BJ (cell line): ENCODE measurements around the gene TPCN2. TPM values are rescaled to one million over a fixed set of nuclear protein-coding genes. Genes with fewer than 3 reads are reported as not detected.
"Not testable (repeated sequence)": the region's sequence is repeated elsewhere in the genome, so short reads cannot be mapped to it uniquely, and the experiment has no call there.

Source experiments
- CTCF ChIA-PET: fragments of 350-600 bp; formaldehyde crosslinking; extraction: SDS; loops from one replicate; lab custom pipeline; 2021; ENCODE audit warnings: antibody characterized with exemption, inconsistent platforms; lab: Yijun Ruan, JAX
- POLR2A ChIA-PET: fragments of 300-600 bp; sonication (Branson Sonifier 250); formaldehyde crosslinking; extraction: SDS; loops from one replicate; lab custom pipeline; 2021; ENCODE audit warnings: antibody characterized with exemption; lab: Charles Lee
- DNase-seq: peaks from one replicate; pipeline ENCODE4 v3.0.0-alpha.2; 2011; ENCODE audit warnings: low read depth
- H3K27me3 ChIP-seq: 2 replicates; pipeline ENCODE4 v1.6.0; 2011; ENCODE audit warnings: low read length; ENCODE audit not compliant: control insufficient read depth, insufficient read depth
- H3K36me3 ChIP-seq: 2 replicates; pipeline ENCODE4 v1.5.1; 2011; ENCODE audit warnings: low read length; ENCODE audit not compliant: control insufficient read depth, insufficient read depth
- H3K4me3 ChIP-seq: 2 replicates; pipeline ENCODE4 v1.5.1; 2011; ENCODE audit warnings: low read depth, mild to moderate bottlenecking, control low read depth, low read length
- polyA plus RNA-seq: library from polyadenylated mRNA; depleted of rRNA; stranded (reverse); fragments of >200 nt; gene quantifications from 2 replicates; pipeline ENCODE4 v1.2.3, GENCODE V29; 2011
- TF ChIP-seq, protein P1 (sequence below): IDR thresholded peaks from 2 replicates; pipeline ENCODE4 v1.5.1; 2011; ENCODE audit warnings: low read depth, mild to moderate bottlenecking, control low read depth, inconsistent platforms, low read length, moderate library complexity; ENCODE audit not compliant: insufficient read depth

Gene TPCN2
- polyA plus RNA-seq, 1 experiment: 9.9 TPM

- TF ChIP-seq, protein P1, sequence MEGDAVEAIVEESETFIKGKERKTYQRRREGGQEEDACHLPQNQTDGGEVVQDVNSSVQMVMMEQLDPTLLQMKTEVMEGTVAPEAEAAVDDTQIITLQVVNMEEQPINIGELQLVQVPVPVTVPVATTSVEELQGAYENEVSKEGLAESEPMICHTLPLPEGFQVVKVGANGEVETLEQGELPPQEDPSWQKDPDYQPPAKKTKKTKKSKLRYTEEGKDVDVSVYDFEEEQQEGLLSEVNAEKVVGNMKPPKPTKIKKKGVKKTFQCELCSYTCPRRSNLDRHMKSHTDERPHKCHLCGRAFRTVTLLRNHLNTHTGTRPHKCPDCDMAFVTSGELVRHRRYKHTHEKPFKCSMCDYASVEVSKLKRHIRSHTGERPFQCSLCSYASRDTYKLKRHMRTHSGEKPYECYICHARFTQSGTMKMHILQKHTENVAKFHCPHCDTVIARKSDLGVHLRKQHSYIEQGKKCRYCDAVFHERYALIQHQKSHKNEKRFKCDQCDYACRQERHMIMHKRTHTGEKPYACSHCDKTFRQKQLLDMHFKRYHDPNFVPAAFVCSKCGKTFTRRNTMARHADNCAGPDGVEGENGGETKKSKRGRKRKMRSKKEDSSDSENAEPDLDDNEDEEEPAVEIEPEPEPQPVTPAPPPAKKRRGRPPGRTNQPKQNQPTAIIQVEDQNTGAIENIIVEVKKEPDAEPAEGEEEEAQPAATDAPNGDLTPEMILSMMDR: no peak
- DNase-seq: no peak
- no peaks in the 10 kb centered on the region; the same call in 1 of the 2 replicates for H3K27me3 ChIP-seq
- no peak overlapping the region for H3K4me3 ChIP-seq
- no peaks in the 10 kb centered on the region for H3K36me3 ChIP-seq
- ChIA-PET CTCF (interaction anchor here (0.8 kb wide), 1 partner anchor 17 kb away, joined by 3 read pairs; no protein-coding TSS in a partner anchor), POLR2A (no interaction called here)
Measured at GRCh38 chr11:69148377-69148762, 99.6 kb downstream of the TPCN2 start.

- TF ChIP-seq, protein P1: no peak
- CTCF ChIA-PET: interaction anchor here (0.8 kb wide), 1 partner anchor 17 kb away, joined by 3 read pairs; no protein-coding TSS in a partner anchor
- POLR2A ChIA-PET: no interaction called here
- Histone ChIP-seq H3K4me3 (no peak overlapping the region), H3K27me3 (no peaks in the 10 kb centered on the region; the same call in 1 of the 2 replicates), H3K36me3 (no peaks in the 10 kb centered on the region)
- no peak for DNase-seq
Measured at GRCh38 chr11:69148806-69149205, 100.1 kb downstream of the TPCN2 start.

GRCh38 chr11:69149338-69150045, 100.8 kb downstream of the TPCN2 start:
- DNase-seq, H3K36me3 ChIP-seq, H3K4me3 ChIP-seq, H3K27me3 ChIP-seq, POLR2A ChIA-PET: not testable (repeated sequence)
- CTCF ChIA-PET: interaction anchor here (1.5 kb wide), 1 partner anchor 18 kb away, joined by 6 read pairs; no protein-coding TSS in a partner anchor

GRCh38 chr11:69150175-69150574, 101.4 kb downstream of the TPCN2 start:
- no peak for DNase-seq
- TF ChIP-seq, protein P1: no peak
- H3K27me3 ChIP-seq: no peaks in the 10 kb centered on the region; the same call in 1 of the 2 replicates
- ChIA-PET POLR2A (no interaction called here), CTCF (interaction anchor here (0.9 to 1.5 kb wide), 2 partner anchors 19 to 489 kb away, joined by 4 to 6 read pairs; no protein-coding TSS in a partner anchor)
- H3K36me3 ChIP-seq: no peaks in the 10 kb centered on the region
- no peak overlapping the region for H3K4me3 ChIP-seq

- ChIA-PET POLR2A (no interaction called here), CTCF (no interaction called here)
- no peak overlapping the region for H3K4me3 ChIP-seq
- no peaks in the 10 kb centered on the region; the same call in 1 of the 2 replicates for H3K27me3 ChIP-seq
- TF ChIP-seq, protein P1: no peak
- no peak for DNase-seq
- H3K36me3 ChIP-seq: no peaks in the 10 kb centered on the region
Measured at GRCh38 chr11:69151836-69152235, 103.1 kb downstream of the TPCN2 start.
